Vein endothelial cell (primary cell): Measurements from ENCODE around the gene DLGAP5. TPM values are rescaled to one million over a fixed set of nuclear protein-coding genes. Genes with fewer than 3 reads are reported as not detected.

Experiments
- total RNA-seq: library from RNA; depleted of rRNA; stranded (reverse); fragments of >200 nt; gene quantifications from 2 replicates; pipeline ENCODE4 v1.2.3, GENCODE V29; 2012

DLGAP5 gene, protein sequence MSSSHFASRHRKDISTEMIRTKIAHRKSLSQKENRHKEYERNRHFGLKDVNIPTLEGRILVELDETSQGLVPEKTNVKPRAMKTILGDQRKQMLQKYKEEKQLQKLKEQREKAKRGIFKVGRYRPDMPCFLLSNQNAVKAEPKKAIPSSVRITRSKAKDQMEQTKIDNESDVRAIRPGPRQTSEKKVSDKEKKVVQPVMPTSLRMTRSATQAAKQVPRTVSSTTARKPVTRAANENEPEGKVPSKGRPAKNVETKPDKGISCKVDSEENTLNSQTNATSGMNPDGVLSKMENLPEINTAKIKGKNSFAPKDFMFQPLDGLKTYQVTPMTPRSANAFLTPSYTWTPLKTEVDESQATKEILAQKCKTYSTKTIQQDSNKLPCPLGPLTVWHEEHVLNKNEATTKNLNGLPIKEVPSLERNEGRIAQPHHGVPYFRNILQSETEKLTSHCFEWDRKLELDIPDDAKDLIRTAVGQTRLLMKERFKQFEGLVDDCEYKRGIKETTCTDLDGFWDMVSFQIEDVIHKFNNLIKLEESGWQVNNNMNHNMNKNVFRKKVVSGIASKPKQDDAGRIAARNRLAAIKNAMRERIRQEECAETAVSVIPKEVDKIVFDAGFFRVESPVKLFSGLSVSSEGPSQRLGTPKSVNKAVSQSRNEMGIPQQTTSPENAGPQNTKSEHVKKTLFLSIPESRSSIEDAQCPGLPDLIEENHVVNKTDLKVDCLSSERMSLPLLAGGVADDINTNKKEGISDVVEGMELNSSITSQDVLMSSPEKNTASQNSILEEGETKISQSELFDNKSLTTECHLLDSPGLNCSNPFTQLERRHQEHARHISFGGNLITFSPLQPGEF
- total RNA-seq: 24.2 and 50.6 TPM in 2 replicates

DNA sequence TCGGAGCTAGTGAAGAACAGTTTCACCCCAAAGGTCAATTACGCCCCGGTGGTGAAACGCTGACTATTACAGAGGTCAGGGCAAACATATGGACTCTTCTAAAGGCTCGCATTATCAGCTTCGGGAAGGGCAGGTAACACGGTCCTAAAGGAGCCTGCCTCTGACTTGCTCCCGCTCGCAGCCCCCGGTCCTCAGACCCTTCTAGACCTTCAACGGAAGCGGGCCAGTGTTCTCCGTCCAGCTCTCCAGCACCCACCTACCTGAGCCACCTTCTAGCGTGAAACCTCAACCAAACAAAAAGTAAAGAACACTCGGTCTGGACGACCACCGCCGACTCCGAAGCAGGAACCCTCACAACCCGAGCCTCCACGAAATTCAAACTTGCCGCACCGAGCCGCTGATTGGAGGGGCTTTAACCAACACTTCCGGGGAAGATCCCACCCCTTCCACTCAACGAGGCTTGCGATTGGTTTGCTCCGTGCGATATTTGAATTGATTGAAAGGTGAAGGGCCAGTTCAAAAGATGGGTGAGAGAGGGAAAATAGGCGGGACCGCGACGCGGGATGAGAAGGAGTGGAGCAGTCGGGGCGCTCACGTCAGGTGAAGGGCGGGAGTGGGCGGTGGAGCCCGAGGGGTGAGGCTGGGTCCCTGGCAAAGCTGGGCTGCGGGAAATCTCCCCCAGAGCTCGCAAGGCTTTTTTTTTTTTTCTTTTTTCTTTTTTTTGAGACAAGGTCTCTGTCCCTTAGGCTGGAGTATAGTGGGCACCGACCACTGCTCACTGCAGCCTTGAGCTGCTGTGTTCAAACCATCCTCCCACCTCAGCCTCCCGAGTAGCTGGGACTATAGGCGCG is at the start of gene DLGAP5:
DLGAP5 (minus strand) TSS at position 383 of the 851 bp plus-strand sequence. CDS start 2,406 bp downstream, outside the sequence.

GRCh38 chr14:55129086-55129427 is 62.3 kb downstream of the DLGAP5 start, which contains the start of gene LGALS3:
Gene LGALS3, plus strand, starts transcription at chr14:55129252. Its CDS starts 8,122 bp downstream, at chr14:55137374.

Other genes starting within 250 kb of the DLGAP5 start
- 7.5 and 13.5 TPM in 2 replicates for gene WDHD1, start 164.5 kb downstream of the DLGAP5 start, total RNA-seq
- gene SOCS4, start 164.3 kb downstream of the DLGAP5 start, total RNA-seq: 23.8 and 31.9 TPM in 2 replicates
- gene MAPK1IP1L, start 139.9 kb downstream of the DLGAP5 start, total RNA-seq: 65.0 and 75.2 TPM in 2 replicates
- 68.6 and 87.2 TPM in 2 replicates for gene LGALS3, start 62.3 kb downstream of the DLGAP5 start, total RNA-seq
- gene FBXO34, start 79.8 kb upstream of the DLGAP5 start, total RNA-seq: 22.2 and 22.6 TPM in 2 replicates
- gene ATG14, start 220.2 kb upstream of the DLGAP5 start, total RNA-seq: 10.8 and 14.2 TPM in 2 replicates
- not detected in 2 replicates for gene TBPL2, start 249.0 kb upstream of the DLGAP5 start, total RNA-seq